SK-N-SH (cell line): ENCODE results near the gene C8B. TPM values are rescaled to one million over a fixed set of nuclear protein-coding genes. Genes with fewer than 3 reads are reported as not detected.

Experiments
- CTCF ChIA-PET: fragments of 300-600, 350-600 bp; formaldehyde crosslinking; extraction: SDS; loops from one replicate; lab custom pipeline; 2021; lab: Yijun Ruan, JAX
- POLR2A ChIA-PET: fragments of 350-600 bp; sonication (Branson Sonifier 250); formaldehyde crosslinking; extraction: SDS; loops from one replicate; lab custom pipeline; 2020; ENCODE audit warnings: antibody characterized with exemption, inconsistent platforms; lab: Yijun Ruan, JAX
- DNase-seq: peaks from one replicate; pipeline ENCODE4 v3.0.0; 2012
- H2AFZ ChIP-seq: fragments of 200-600 bp; sonication (generic); 2 replicates; pipeline ENCODE4 v1.8.1; 2016; ENCODE audit warnings: antibody characterized with exemption, mild to moderate bottlenecking, low read depth
- H3F3A ChIP-seq: fragments of 200-600 bp; sonication (generic); replicated peaks from 2 replicates; pipeline ENCODE3; 2016; ENCODE audit warnings: antibody characterized with exemption, mild to moderate bottlenecking; ENCODE audit not compliant: insufficient read depth
- H3K27ac ChIP-seq, 2 experiments: fragments of 200-500 bp in 1 of 2; fragments of 200-600 bp in 1 of 2; sonication (Bioruptor generic) in 1 of 2; sonication (generic), shearing (Covaris generic) in 1 of 2; 2 replicates each; pipeline versions ENCODE4 v1.5.1 to v1.6.1; 2014 to 2016; ENCODE audit warnings: low read depth in 2 of 2, inconsistent platforms in 1 of 2, low read length in 1 of 2, mild to moderate bottlenecking in 1 of 2, mixed read lengths in 1 of 2
- H3K27me3 ChIP-seq: fragments of 200-600 bp; sonication (generic), shearing (Covaris generic); 2 replicates; pipeline ENCODE4 v1.6.1; 2016; ENCODE audit warnings: mixed run types; ENCODE audit not compliant: insufficient read depth
- H3K36me3 ChIP-seq, 2 experiments: fragments of 200-500 bp in 1 of 2; fragments of 200-600 bp in 1 of 2; sonication (Bioruptor generic) in 1 of 2; sonication (generic) in 1 of 2; replicated peaks in 1 of 2; 2 replicates each; pipeline versions ENCODE3 to v1.5.1; 2014 to 2016; ENCODE audit warnings: low read length in 1 of 2, mild to moderate bottlenecking in 1 of 2; ENCODE audit not compliant: insufficient read depth in 2 of 2, control insufficient read depth in 1 of 2
- H3K4me1 ChIP-seq, 2 experiments: fragments of 200-500 bp in 1 of 2; fragments of 200-600 bp in 1 of 2; sonication (Bioruptor generic) in 1 of 2; sonication (generic), shearing (Covaris generic) in 1 of 2; 2 replicates each; pipeline versions ENCODE4 v1.5.1 to v1.6.1; 2014 to 2016; ENCODE audit warnings: low read depth in 1 of 2, low read length in 1 of 2, mixed run types in 1 of 2; ENCODE audit not compliant: insufficient read depth in 2 of 2, control insufficient read depth in 1 of 2
- H3K4me2 ChIP-seq: fragments of 200-600 bp; sonication (generic), shearing (Covaris generic); 2 replicates; pipeline ENCODE4 v1.6.1; 2017; ENCODE audit warnings: mixed run types
- H3K4me3 ChIP-seq, 2 experiments: fragments of 200-500 bp in 1 of 2; fragments of 200-600 bp in 1 of 2; sonication (Bioruptor generic) in 1 of 2; sonication (generic), shearing (Covaris generic) in 1 of 2; 2 replicates each; pipeline versions ENCODE4 v1.5.1 to v1.8.1; 2014 to 2016; ENCODE audit warnings: low read depth in 2 of 2, inconsistent platforms in 1 of 2, low read length in 1 of 2, mild to moderate bottlenecking in 1 of 2, mixed read lengths in 1 of 2, moderate library complexity in 1 of 2
- H3K79me2 ChIP-seq: fragments of 200-600 bp; sonication (generic); 2 replicates; pipeline ENCODE4 v1.8.1; 2017; ENCODE audit warnings: mild to moderate bottlenecking; ENCODE audit not compliant: insufficient read depth
- H3K9ac ChIP-seq: fragments of 200-600 bp; sonication (generic); 2 replicates; pipeline ENCODE4 v1.6.1; 2017; ENCODE audit warnings: mixed run types
- H3K9me2 ChIP-seq: fragments of 200-600 bp; sonication (generic); 2 replicates; pipeline ENCODE4 v1.6.1; 2017; ENCODE audit warnings: mixed run types
- H3K9me3 ChIP-seq: fragments of 200-600 bp; sonication (generic); 2 replicates; pipeline ENCODE4 v1.6.1; 2017; ENCODE audit warnings: mixed run types, mild to moderate bottlenecking, moderate library complexity
- H4K20me1 ChIP-seq: fragments of 200-600 bp; sonication (generic); 2 replicates; pipeline ENCODE4 v1.6.1; 2017; ENCODE audit warnings: mild to moderate bottlenecking, mixed run types; ENCODE audit not compliant: insufficient read depth
- CHD2 ChIP-seq: fragments of 150-350 bp; IDR thresholded peaks from 2 replicates; pipeline ENCODE4 v1.6.1; 2018; ENCODE audit warnings: low read length; ENCODE audit not compliant: partially characterized antibody
- FOXJ3 ChIP-seq: sonication (generic); formaldehyde crosslinking; IDR thresholded peaks from 2 replicates; pipeline ENCODE4 v1.5.1; 2020; ENCODE audit warnings: mild to moderate bottlenecking, missing genetic modification reagents
- FOXM1 ChIP-seq: IDR thresholded peaks from 2 replicates; pipeline ENCODE4 v1.4.0; 2012; ENCODE audit warnings: low read depth, mild to moderate bottlenecking
- MXI1 ChIP-seq: IDR thresholded peaks from 2 replicates; pipeline ENCODE4 v1.6.1; 2012; ENCODE audit warnings: mild to moderate bottlenecking, low read depth, low read length, improper control_type of control experiment
- POLR2AphosphoS5 ChIP-seq: IDR thresholded peaks from 2 replicates; pipeline ENCODE4 v1.6.1; 2012; ENCODE audit warnings: low read depth, low read length
- RAD21 ChIP-seq: IDR thresholded peaks from 2 replicates; pipeline ENCODE4 v1.6.1; 2012; ENCODE audit warnings: mild to moderate bottlenecking, low read length
- RXRA ChIP-seq: IDR thresholded peaks from 2 replicates; pipeline ENCODE4 v1.4.0; 2012; ENCODE audit warnings: low read depth, mild to moderate bottlenecking, borderline replicate concordance
- SIN3A ChIP-seq: IDR thresholded peaks from 2 replicates; pipeline ENCODE4 v1.6.1; 2012; ENCODE audit warnings: low read depth, mild to moderate bottlenecking, low read length, moderate library complexity, borderline replicate concordance
- SMC3 ChIP-seq: IDR thresholded peaks from 2 replicates; pipeline ENCODE4 v1.6.1; 2012; ENCODE audit warnings: low read depth, low read length, improper control_type of control experiment
- TAF1 ChIP-seq: IDR thresholded peaks from 2 replicates; pipeline ENCODE4 v1.6.1; 2012; ENCODE audit warnings: low read depth, mild to moderate bottlenecking, low read length, moderate library complexity, borderline replicate concordance
- TCF12 ChIP-seq: IDR thresholded peaks from 2 replicates; pipeline ENCODE4 v1.4.0; 2012
- TEAD4 ChIP-seq: IDR thresholded peaks from 2 replicates; pipeline ENCODE4 v1.4.0; 2012; ENCODE audit warnings: mild to moderate bottlenecking, borderline replicate concordance; ENCODE audit not compliant: insufficient read depth
- YY1 ChIP-seq: IDR thresholded peaks from 2 replicates; pipeline ENCODE4 v1.4.0; 2012; ENCODE audit warnings: low read depth, mild to moderate bottlenecking
- WGBS: methylation state at CpG from one replicate; pipeline ENCODE4 v1.1.6; 2017; ENCODE audit warnings: low lambda C conversion rate; 5-methylcytosine and 5-hydroxymethylcytosine counted together
- polyA plus RNA-seq, 3 experiments: library from polyadenylated mRNA; depleted of rRNA; stranded (reverse); fragments of >200 nt; gene quantifications; 2 replicates each; pipeline ENCODE4 v1.2.3, GENCODE V29; 2012
- TF ChIP-seq, protein P1 (sequence below): fragments of 150-350 bp; IDR thresholded peaks from 2 replicates; pipeline ENCODE4 v1.6.1; 2017; ENCODE audit warnings: antibody characterized with exemption, low read length, low read depth, borderline replicate concordance
- TF ChIP-seq, protein P2 (sequence below): IDR thresholded peaks from 2 replicates; pipeline ENCODE4; 2012
- TF ChIP-seq, protein P3 (sequence below): IDR thresholded peaks from 2 replicates; pipeline ENCODE4 v1.4.0; 2012; ENCODE audit warnings: low read depth
- TF ChIP-seq, protein P4 (sequence below): IDR thresholded peaks from 2 replicates; pipeline ENCODE4 v1.4.0; 2012; ENCODE audit warnings: low read depth, borderline replicate concordance
- TF ChIP-seq, protein P5 (sequence below): IDR thresholded peaks from 2 replicates; pipeline ENCODE4 v1.6.1; 2012; ENCODE audit warnings: mild to moderate bottlenecking, low read depth, low read length, moderate library complexity

Gene C8B
- polyA plus RNA-seq, 1 of the 3 experiments (the other 2 are of a cell fraction) = not detected

DNA sequence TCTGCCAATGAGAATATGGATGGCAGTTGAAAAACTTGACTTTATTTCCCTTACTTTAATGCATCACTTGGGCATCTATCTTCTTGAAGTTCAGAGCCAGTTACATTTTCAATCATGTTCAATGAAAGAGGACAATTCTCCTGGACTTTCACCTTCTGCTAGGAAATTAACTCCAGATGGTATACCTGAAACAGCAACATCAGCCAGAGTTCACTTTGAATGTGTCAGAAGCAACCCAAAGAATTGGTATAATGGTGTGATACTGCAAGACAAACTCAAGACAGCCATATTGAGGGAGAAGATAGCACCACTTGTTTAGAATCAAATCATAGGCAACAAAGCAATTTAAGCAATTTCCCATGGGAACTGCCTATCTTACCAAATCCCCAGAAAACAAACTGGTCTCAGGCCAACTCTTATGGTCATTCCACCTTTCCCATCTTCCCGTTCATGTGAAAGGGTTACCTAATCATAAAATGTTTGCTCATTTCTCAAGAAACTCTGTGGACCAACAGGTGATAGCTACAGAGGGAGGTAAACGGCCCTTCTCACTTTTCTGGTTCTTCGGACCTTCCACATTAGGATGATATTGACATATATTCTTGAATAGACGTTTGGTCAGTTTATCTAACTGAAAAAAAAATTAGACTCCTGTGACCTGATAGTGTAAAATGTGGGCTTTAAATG lies 29.7 kb upstream of the C8B start:
- Histone ChIP-seq H3K27ac (no peak overlapping the region), H3F3A (no peaks in the 10 kb centered on the region), H3K27me3 (no peaks in the 10 kb centered on the region), H3K9me3 (no peaks in the 10 kb centered on the region), H3K9me2 (no peaks in the 10 kb centered on the region), H3K4me1 (no peaks in the 10 kb centered on the region), H4K20me1 (no peaks in the 10 kb centered on the region), H2AFZ (no peak overlapping the region), H3K79me2 (no peaks in the 10 kb centered on the region), H3K4me2 (no peak overlapping the region), H3K36me3 (no peaks in the 10 kb centered on the region), H3K4me3 (no peak overlapping the region), H3K9ac (no peak overlapping the region)
- ChIA-PET CTCF (no interaction called here), POLR2A (no interaction called here)
- DNase-seq = no peak
- whole genome bisulfite sequencing = 71% methylated on average over 4 of the region's 4 CpGs
- TF ChIP-seq RXRA = no peak
- TF ChIP-seq, protein P1, sequence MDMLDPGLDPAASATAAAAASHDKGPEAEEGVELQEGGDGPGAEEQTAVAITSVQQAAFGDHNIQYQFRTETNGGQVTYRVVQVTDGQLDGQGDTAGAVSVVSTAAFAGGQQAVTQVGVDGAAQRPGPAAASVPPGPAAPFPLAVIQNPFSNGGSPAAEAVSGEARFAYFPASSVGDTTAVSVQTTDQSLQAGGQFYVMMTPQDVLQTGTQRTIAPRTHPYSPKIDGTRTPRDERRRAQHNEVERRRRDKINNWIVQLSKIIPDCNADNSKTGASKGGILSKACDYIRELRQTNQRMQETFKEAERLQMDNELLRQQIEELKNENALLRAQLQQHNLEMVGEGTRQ = no peak
- TF ChIP-seq TCF12 = no peak
- TF ChIP-seq FOXJ3 (CRISPR knock-in tag) = no peak
- TF ChIP-seq FOXM1 = no peak
- TF ChIP-seq SMC3 = no peak
- no peak for TF ChIP-seq YY1

DNA sequence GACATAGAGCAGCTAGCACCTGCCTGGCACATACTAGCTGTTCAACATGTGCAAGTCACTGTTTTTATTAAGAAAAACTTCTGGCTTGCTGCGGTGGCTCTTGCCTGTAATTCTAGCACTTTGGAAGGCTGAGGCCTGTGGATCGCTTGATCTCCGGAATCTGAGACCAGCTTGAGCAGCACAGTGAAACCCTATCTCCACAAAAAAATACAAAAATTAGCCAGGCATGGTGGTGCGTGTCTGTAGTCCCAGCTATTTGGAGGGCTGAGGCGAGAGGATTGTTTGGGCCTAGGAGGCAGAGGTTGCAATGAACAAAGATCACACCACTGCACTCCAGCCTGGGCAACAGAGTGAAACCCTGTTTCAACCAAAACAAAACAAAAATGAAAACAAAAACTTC lies 27.7 kb upstream of the C8B start:
- H3K79me2 ChIP-seq = no peaks in the 10 kb centered on the region
- H3K27me3 ChIP-seq = no peaks in the 10 kb centered on the region
- H3K9me2 ChIP-seq = no peaks in the 10 kb centered on the region
- ChIA-PET CTCF (interaction anchor here (0.6 to 0.9 kb wide), 2 partner anchors 26 to 161 kb away, joined by 3 read pairs; no protein-coding TSS in a partner anchor), POLR2A (no interaction called here)
- H3K9ac ChIP-seq = no peak overlapping the region
- no peak overlapping the region for H3K27ac ChIP-seq
- H3F3A ChIP-seq = no peaks in the 10 kb centered on the region
- no peak overlapping the region for H3K4me2 ChIP-seq
- H2AFZ ChIP-seq = no peak overlapping the region
- no peaks in the 10 kb centered on the region for H3K36me3 ChIP-seq
- DNase-seq = no peak
- H3K9me3 ChIP-seq = no peaks in the 10 kb centered on the region
- H4K20me1 ChIP-seq = no peaks in the 10 kb centered on the region
- TF ChIP-seq, protein P2, sequence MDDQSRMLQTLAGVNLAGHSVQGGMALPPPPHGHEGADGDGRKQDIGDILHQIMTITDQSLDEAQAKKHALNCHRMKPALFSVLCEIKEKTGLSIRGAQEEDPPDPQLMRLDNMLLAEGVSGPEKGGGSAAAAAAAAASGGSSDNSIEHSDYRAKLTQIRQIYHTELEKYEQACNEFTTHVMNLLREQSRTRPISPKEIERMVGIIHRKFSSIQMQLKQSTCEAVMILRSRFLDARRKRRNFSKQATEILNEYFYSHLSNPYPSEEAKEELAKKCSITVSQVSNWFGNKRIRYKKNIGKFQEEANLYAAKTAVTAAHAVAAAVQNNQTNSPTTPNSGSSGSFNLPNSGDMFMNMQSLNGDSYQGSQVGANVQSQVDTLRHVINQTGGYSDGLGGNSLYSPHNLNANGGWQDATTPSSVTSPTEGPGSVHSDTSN = no peak
- no peak for TF ChIP-seq POLR2AphosphoS5
- no peak for TF ChIP-seq TEAD4
- no peak for TF ChIP-seq YY1
- no peak for TF ChIP-seq SMC3
- no peak for TF ChIP-seq FOXM1
- TF ChIP-seq SIN3A = no peak
- TF ChIP-seq, protein P3, sequence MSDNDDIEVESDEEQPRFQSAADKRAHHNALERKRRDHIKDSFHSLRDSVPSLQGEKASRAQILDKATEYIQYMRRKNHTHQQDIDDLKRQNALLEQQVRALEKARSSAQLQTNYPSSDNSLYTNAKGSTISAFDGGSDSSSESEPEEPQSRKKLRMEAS = no peak
- no peak for TF ChIP-seq CHD2
- TF ChIP-seq FOXJ3 (CRISPR knock-in tag) = no peak
- TF ChIP-seq MXI1 = no peak
- TF ChIP-seq RAD21 = no peak
- TF ChIP-seq, protein P4, sequence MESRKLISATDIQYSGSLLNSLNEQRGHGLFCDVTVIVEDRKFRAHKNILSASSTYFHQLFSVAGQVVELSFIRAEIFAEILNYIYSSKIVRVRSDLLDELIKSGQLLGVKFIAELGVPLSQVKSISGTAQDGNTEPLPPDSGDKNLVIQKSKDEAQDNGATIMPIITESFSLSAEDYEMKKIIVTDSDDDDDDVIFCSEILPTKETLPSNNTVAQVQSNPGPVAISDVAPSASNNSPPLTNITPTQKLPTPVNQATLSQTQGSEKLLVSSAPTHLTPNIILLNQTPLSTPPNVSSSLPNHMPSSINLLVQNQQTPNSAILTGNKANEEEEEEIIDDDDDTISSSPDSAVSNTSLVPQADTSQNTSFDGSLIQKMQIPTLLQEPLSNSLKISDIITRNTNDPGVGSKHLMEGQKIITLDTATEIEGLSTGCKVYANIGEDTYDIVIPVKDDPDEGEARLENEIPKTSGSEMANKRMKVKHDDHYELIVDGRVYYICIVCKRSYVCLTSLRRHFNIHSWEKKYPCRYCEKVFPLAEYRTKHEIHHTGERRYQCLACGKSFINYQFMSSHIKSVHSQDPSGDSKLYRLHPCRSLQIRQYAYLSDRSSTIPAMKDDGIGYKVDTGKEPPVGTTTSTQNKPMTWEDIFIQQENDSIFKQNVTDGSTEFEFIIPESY = no peak
- TF ChIP-seq, protein P5, sequence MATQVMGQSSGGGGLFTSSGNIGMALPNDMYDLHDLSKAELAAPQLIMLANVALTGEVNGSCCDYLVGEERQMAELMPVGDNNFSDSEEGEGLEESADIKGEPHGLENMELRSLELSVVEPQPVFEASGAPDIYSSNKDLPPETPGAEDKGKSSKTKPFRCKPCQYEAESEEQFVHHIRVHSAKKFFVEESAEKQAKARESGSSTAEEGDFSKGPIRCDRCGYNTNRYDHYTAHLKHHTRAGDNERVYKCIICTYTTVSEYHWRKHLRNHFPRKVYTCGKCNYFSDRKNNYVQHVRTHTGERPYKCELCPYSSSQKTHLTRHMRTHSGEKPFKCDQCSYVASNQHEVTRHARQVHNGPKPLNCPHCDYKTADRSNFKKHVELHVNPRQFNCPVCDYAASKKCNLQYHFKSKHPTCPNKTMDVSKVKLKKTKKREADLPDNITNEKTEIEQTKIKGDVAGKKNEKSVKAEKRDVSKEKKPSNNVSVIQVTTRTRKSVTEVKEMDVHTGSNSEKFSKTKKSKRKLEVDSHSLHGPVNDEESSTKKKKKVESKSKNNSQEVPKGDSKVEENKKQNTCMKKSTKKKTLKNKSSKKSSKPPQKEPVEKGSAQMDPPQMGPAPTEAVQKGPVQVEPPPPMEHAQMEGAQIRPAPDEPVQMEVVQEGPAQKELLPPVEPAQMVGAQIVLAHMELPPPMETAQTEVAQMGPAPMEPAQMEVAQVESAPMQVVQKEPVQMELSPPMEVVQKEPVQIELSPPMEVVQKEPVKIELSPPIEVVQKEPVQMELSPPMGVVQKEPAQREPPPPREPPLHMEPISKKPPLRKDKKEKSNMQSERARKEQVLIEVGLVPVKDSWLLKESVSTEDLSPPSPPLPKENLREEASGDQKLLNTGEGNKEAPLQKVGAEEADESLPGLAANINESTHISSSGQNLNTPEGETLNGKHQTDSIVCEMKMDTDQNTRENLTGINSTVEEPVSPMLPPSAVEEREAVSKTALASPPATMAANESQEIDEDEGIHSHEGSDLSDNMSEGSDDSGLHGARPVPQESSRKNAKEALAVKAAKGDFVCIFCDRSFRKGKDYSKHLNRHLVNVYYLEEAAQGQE = no peak
- no peak for TF ChIP-seq TAF1
- no peaks in the 10 kb centered on the region for H3K4me1 ChIP-seq
- WGBS = 93% methylated on average over 5 of the region's 5 CpGs
- no peak overlapping the region for H3K4me3 ChIP-seq
